Spleen (tissue), 7 donors: ENCODE results near the gene SMIM3.

Experiments
- POLR2A ChIP-seq, 3 donors: fragments of 450-650 bp; IDR thresholded peaks; one replicate each; pipeline ENCODE4 v1.5.1; 2017; ENCODE audit warnings: antibody characterized with exemption in 3 of 3, mild to moderate bottlenecking in 1 of 3
- TF ChIP-seq, protein P1 (sequence below), 11 experiments: fragments of 200-600 bp in 7 of 11; fragments of 450-650 bp in 4 of 11; sonication (generic) in 4 of 11; IDR thresholded peaks in 8 of 11; conservative IDR thresholded peaks in 3 of 11; 1 replicate in 7 of 11; 2 replicates in 4 of 11; pipeline versions ENCODE4 v1.4.0 to v1.8.0; 2016 to 2021; ENCODE audit warnings: antibody characterized with exemption in 11 of 11, inconsistent platforms in 4 of 11, mild to moderate bottlenecking in 1 of 11
- donor health status: DM: no; HTN: no; CAD: no; lungs with moderate emphysema.
- donor health status: DM: no; HTN: no; CAD: no.
- donor health status: DM: no; HTN: no; CAD: no.

DNA sequence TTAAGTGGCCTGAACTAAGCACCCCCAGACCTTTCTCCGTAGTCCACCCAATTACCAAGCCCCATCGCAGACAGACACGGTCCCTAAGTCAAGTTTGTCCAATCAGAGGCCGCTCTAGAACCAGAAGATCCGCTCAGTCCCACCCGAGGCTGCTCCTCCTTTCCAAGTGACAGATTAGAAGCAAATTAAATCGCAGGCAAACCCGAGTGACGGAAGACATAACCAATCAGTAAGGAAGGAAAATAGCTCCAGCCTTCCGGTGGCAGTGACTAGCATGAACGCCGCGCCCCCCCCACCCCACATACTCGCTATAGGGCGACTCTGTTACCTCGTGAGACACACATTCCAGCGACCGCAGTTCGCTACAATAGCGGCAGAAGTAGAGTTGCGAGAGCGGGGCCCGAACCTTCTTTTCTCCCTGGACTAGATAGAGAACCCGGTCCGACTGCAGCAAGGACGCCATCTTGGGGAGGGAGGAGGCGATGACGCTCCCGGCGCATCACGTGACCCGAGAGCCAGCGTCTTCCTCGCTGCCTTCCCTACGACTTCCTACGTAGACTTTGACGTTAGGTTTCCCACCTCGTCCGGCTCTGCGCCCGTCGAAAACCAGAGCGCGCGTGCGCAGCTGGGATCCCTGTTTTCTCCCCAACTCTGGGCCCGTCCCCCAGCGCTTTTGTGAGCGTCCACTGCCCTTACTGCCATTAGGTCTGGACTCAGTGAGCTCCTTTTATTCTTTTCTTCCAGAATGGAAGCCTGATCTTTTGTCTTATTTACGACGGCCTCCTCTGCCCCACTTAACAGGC is 19.8 kb upstream of the SMIM3 start, which contains the start of gene DCTN4:
- TF ChIP-seq, protein P1, sequence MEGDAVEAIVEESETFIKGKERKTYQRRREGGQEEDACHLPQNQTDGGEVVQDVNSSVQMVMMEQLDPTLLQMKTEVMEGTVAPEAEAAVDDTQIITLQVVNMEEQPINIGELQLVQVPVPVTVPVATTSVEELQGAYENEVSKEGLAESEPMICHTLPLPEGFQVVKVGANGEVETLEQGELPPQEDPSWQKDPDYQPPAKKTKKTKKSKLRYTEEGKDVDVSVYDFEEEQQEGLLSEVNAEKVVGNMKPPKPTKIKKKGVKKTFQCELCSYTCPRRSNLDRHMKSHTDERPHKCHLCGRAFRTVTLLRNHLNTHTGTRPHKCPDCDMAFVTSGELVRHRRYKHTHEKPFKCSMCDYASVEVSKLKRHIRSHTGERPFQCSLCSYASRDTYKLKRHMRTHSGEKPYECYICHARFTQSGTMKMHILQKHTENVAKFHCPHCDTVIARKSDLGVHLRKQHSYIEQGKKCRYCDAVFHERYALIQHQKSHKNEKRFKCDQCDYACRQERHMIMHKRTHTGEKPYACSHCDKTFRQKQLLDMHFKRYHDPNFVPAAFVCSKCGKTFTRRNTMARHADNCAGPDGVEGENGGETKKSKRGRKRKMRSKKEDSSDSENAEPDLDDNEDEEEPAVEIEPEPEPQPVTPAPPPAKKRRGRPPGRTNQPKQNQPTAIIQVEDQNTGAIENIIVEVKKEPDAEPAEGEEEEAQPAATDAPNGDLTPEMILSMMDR (IDR thresholded peaks at IDR 0.05 in 8 of 11, conservative IDR thresholded peaks at IDR 0.05 in 3 of 11): peak in 2 of 11 experiments; percentile 15 to 31
- TF ChIP-seq POLR2A (IDR thresholded peaks at IDR 0.05): peak in 1 of 3 donors; percentile 26
